GM12874 (cell line): ENCODE data around the gene MAPK7.

ENCODE experiments used
- CTCF ChIP-seq: IDR thresholded peaks from 2 replicates; pipeline ENCODE4 v1.5.1; 2011; ENCODE audit warnings: low read depth, mild to moderate bottlenecking, control low read depth, low read length, moderate library complexity; ENCODE audit not compliant: insufficient read depth

The MAPK7 gene

GRCh38 chr17:19372011-19372370 is 6.3 kb upstream of the MAPK7 start:
- no peak for TF ChIP-seq CTCF

GRCh38 chr17:19372439-19372838 is 5.9 kb upstream of the MAPK7 start:
- no peak for TF ChIP-seq CTCF

- TF ChIP-seq CTCF: no peak
Measured at GRCh38 chr17:19372866-19373504, 5.3 kb upstream of the MAPK7 start.

GRCh38 chr17:19374136-19374535 is 4.2 kb upstream of the MAPK7 start:
- TF ChIP-seq CTCF: no peak

GRCh38 chr17:19375732-19376131 is 2.6 kb upstream of the MAPK7 start:
- TF ChIP-seq CTCF: no peak

- TF ChIP-seq CTCF: no peak
Measured at GRCh38 chr17:19376811-19377210, 1.5 kb upstream of the MAPK7 start.

GRCh38 chr17:19377602-19378415 is 489 bp upstream of the MAPK7 start:
- no peak for TF ChIP-seq CTCF
